Stimulated activated CD4-positive, alpha-beta T cell treated with anti-CD3 and anti-CD28 coated beads, Interleukin-1b, Interleukin-23, amount 100 ng/mL, for 1 hour (primary cell): ENCODE measurements around the gene RASA4.
"Not testable (repeated sequence)": the region's sequence is repeated elsewhere in the genome, so short reads cannot be mapped to it uniquely, and the experiment has no call there.

Source experiments
- DNase-seq, 2 donors: peaks; one replicate each; pipeline ENCODE4 v3.0.0-alpha.2; 2020; ENCODE audit warnings: low read depth in 2 of 2

The RASA4 gene

GRCh38 chr7:102543596-102543995, 73.0 kb downstream of the RASA4 start, which contains the start of gene UPK3BL2:
Gene UPK3BL2, minus strand, starts transcription at chr7:102543696. Its CDS starts 60 bp downstream, at chr7:102543636.
- DNase-seq, result not testable (repeated sequence)

GRCh38 chr7:102542771-102543170, 73.8 kb downstream of the RASA4 start:
- not testable (repeated sequence) for DNase-seq

GRCh38 chr7:102542083-102542482, 74.5 kb downstream of the RASA4 start:
- DNase-seq, result not testable (repeated sequence)

DNA sequence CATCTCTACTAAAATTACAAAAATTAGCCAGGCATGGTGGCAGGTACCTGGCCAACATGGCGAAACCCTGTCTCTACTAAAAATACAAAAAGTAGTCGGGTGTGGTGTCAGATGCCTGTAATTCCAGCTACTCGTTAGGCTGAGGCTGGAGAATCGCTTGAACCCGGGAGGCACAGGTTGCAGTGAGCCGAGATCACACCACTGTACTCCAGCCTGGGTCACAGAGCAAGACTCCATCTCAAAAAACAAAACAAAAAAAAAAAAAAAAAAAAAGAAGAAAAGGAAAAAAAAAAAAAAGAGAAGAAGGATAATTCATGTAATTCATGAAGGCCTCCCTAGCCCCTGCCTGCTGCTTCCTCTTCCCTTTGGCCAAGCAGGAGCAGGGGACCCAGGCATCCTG, 76.0 kb downstream of the RASA4 start:
- not testable (repeated sequence) for DNase-seq

DNA sequence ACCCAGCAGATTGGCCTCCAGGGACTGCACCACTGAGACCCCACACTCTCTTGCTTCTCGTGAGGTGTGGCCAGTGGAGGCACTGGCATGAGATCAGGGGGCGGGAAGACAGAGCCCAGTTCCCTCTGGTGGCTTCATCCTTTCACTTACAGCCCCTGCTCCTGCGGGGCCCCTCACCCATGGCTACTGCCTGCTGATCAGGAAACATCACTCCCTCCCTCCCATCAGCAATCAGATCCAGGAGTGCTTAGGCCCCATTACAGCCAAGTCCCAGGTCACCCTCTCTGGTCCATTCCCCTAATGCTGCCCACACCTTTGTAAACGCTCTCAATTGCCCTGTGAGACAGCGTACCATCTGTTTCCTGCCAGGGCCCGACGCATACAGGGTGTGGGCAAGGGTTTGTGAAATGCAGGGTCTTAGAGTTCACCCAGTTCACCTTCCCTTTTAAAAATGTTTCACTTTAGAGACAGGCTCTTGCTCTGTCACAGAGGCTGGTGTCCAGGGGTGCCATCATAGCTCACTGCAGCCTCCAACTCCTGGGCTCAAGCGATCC, 81.4 kb downstream of the RASA4 start:
- not testable (repeated sequence) for DNase-seq

DNA sequence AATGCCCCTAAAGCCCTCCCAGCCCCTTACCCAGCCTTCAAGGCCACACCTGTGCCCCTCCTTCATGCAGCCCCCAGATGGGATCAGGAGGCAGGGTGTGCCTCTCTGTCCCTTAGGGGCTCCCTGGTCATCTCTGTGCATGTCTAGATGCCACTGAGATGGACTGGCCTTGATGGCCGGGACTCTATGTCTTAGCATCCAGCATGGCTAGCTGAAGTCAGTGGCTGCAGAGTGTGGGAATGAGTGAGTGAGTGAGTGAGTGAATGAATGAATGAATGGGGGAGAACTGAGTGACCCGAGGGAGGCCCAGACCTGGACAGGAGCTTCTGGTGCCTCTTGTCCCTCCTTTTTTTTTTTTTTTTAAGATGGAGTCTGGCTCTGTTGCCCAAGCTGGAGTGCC, 84.4 kb downstream of the RASA4 start:
- not testable (repeated sequence) for DNase-seq

DNA sequence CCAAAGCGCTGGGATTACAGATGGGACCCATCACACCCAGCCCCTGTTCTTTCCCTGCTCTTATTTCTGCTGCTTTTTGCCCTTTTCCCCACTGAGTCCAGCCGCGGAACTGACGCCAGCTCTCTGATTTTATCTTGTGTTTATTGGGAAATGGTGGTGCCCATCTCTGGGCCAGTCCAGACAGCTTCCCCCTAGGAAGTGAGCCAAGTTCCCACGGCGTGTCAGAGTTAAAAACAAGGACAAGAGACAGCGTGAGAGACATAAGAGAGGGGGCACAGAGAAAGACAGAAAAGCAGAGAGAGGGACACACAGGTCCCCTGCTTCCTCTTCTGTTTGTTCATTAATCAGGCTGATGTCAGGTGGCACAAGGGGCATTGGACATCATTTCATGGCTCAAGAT, 85.0 kb downstream of the RASA4 start:
- not testable (repeated sequence) for DNase-seq

- not testable (repeated sequence) for DNase-seq
Observed at GRCh38 chr7:102527822-102528793, 88.4 kb downstream of the RASA4 start.

- not testable (repeated sequence) for DNase-seq
Observed at GRCh38 chr7:102527182-102527581, 89.4 kb downstream of the RASA4 start.

- not testable (repeated sequence) for DNase-seq
Observed at GRCh38 chr7:102524803-102525202, 91.8 kb downstream of the RASA4 start.
